Heart left ventricle (tissue), 16 donors: ENCODE data around the gene DBN1. TPM values are rescaled to one million over a fixed set of nuclear protein-coding genes. Genes with fewer than 3 reads are reported as not detected.

Experiments used
- ATAC-seq, 4 donors: fragments of 200-7000 bp; cut with Tn5 transposase; one replicate each; pipeline ENCODE4 v1.9.1; 2020 to 2022; ENCODE audit warnings: moderate library complexity in 4 of 4, mild to moderate bottlenecking in 3 of 4, moderate number of reproducible peaks in 1 of 4
- DNase-seq, 5 donors: peaks; one replicate each; pipeline ENCODE4 v3.0.0-alpha.2; 2020
- H3K27ac ChIP-seq, 12 donors: fragments of 200-600 bp; sonication (generic) in 4 of 12; one replicate each; pipeline versions ENCODE4 v1.5.0 to v1.8.0; 2016 to 2022; ENCODE audit warnings: mild to moderate bottlenecking in 2 of 12
- H3K27me3 ChIP-seq, 9 donors: fragments of 200-600 bp; sonication (generic) in 2 of 9; one replicate each; pipeline versions ENCODE4 v1.5.1 to v1.8.0; 2016 to 2022; ENCODE audit warnings: mild to moderate bottlenecking in 3 of 9
- H3K36me3 ChIP-seq, 9 donors: fragments of 200-600 bp; sonication (generic) in 2 of 9; one replicate each; pipeline versions ENCODE4 v1.5.0 to v1.8.0; 2018 to 2022; ENCODE audit warnings: mild to moderate bottlenecking in 2 of 9
- H3K4me1 ChIP-seq, 12 donors: fragments of 200-600 bp; sonication (generic) in 4 of 12; one replicate each; pipeline versions ENCODE4 v1.5.0 to v1.8.0; 2016 to 2022; ENCODE audit warnings: mild to moderate bottlenecking in 3 of 12
- H3K4me3 ChIP-seq, 12 donors: fragments of 200-600 bp; sonication (generic) in 4 of 12; one replicate each; pipeline versions ENCODE4 v1.5.0 to v1.8.0; 2017 to 2022; ENCODE audit warnings: mild to moderate bottlenecking in 9 of 12, moderate library complexity in 4 of 12
- H3K9me3 ChIP-seq, 12 donors: fragments of 200-600 bp; sonication (generic) in 4 of 12; one replicate each; pipeline versions ENCODE4 v1.5.0 to v1.8.0; 2016 to 2022; ENCODE audit warnings: mild to moderate bottlenecking in 1 of 12
- POLR2A ChIP-seq, 2 donors: fragments of 450-650 bp; IDR thresholded peaks; one replicate each; pipeline ENCODE4 v1.6.1; 2017; ENCODE audit warnings: antibody characterized with exemption in 2 of 2, mild to moderate bottlenecking in 2 of 2, moderate library complexity in 2 of 2
- WGBS, 4 donors: extraction: QIAGEN DNeasy Blood & Tissue Kit in 2 of 4; methylation state at CpG; one replicate each; pipeline versions ENCODE4 v1.1.5 to v1.1.7; 2013 to 2018; 5-methylcytosine and 5-hydroxymethylcytosine counted together
- intact Hi-C, 10 donors: fragments of 100-400 bp; cut with DNase I; formaldehyde crosslinking; loops; one replicate each; pipeline versions ENCODE4 v1.11.1 to v1.14.2; 2022
- polyA plus RNA-seq, 2 donors: library from polyadenylated mRNA; stranded (reverse); fragments of 200-250 nt; gene quantifications; one replicate each; pipeline ENCODE4 v1.2.3, GENCODE V29; 2013
- total RNA-seq, 9 donors: library from RNA; depleted of rRNA in 2 of 9; stranded (reverse); fragments of >200 nt in 2 of 9; fragmentation: NEBNext Ultra II Directional in 3 of 9; extraction: Animal tissue kit (Norgen Biotek cat#: 25700) in 3 of 9; gene quantifications; one replicate each; pipeline versions ENCODE4 v1.1.0 to v1.2.4, GENCODE V29; 2016 to 2023
- TF ChIP-seq, protein P1 (sequence below), 12 donors: fragments of 200-600 bp; sonication (generic) in 4 of 12; IDR thresholded peaks; one replicate each; pipeline versions ENCODE4 v1.5.0 to v1.8.0; 2018 to 2022; ENCODE audit warnings: antibody characterized with exemption in 12 of 12, mild to moderate bottlenecking in 5 of 12
- donor health status: ischemic (EF 13 %, LVEDD 7.1; RV severe dilation, severe dysfunction).
- donor health status: healthy with polysubstance abuse.
- donor health status: DM: no; HTN: yes; CAD: no.
- donor health status: DM: no; HTN: no; CAD: no.
- donor health status: ischemic (EF 25% LVEDD 6.9; RV normal size, moderate dysfunction).
- donor health status: ischemic (EF 25% LVEDD 5.7; RV mildly dilated, moderate dysfunction).
- donor health status: healthy.
- donor health status: DM: yes; HTN: yes; CAD: no.
- donor health status: ischemic (EF 35%, LVEDD 5.7; RV mildly dilated, moderate dysfunction).
- donor health status: nonischemic (EF 11% LVEDD 7.7; RV severe dilation, severe dysfunction).
- donor health status: DM: yes; HTN: yes; CAD: no.
- donor health status: PGD.
- donor health status: ischemic (EF 29% LVEDD 5.4; RV normal size, mild dysfunction).
- donor health status: nonischemic (EF 23%, LVEDD 6.1; RV moderate dilation, normal function).

Gene DBN1
- total and polyA plus RNA-seq, 11 donors = 12.3 to 60.7 (median 23.3) TPM

DNA sequence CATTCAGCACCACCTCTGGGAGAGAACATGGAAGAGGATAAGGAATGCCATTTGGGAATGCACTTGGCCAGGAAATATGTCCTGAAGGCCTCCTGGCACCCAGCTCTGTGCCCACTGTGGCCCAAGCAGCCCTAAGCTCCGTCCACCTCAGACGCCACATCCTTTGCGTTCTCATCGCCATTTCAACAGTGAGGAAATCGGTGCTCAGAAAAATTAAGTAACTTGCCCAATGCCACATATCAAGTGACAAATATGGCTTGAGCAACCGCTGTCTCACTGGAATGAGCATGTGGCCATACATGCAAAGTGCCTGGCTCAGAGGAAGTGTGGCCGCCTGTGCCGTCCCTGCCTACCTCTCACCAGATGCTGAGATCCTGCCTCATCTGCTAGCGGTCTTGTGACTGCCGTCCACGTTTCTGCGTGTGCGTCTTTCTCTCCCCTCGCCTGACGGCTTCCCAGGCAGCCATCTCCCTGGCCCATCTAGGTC, 37.2 kb upstream of the DBN1 start:
- Histone ChIP-seq H3K9me3 (no peaks in the 10 kb centered on the region), H3K27me3 (no peaks in the 10 kb centered on the region), H3K36me3 (peaks cover 7 to 55% (median 47%) of the 10 kb centered on the region in 9 donors), H3K27ac (peak overlapping the region in 2 of 12 donors; percentile 43 to 93), H3K4me1 (peaks cover 0 to 37% (median 5%) of the 10 kb centered on the region in 12 donors), H3K4me3 (peak overlapping the region in 1 of 12 donors; percentile 71)
- WGBS, 4 donors = 85 to 92% (median 90%) methylated on average over 15 of the region's 15 CpGs
- intact Hi-C loops = loop anchor here in 2 of 10 donors (10.0 kb wide), 1 partner anchor 84 kb away; the partner anchor contains the start of gene TMED9 (in 2 of the 2)
- peak in 2 of 4 donors; percentile 8 to 29 for ATAC-seq
- TF ChIP-seq, protein P1, sequence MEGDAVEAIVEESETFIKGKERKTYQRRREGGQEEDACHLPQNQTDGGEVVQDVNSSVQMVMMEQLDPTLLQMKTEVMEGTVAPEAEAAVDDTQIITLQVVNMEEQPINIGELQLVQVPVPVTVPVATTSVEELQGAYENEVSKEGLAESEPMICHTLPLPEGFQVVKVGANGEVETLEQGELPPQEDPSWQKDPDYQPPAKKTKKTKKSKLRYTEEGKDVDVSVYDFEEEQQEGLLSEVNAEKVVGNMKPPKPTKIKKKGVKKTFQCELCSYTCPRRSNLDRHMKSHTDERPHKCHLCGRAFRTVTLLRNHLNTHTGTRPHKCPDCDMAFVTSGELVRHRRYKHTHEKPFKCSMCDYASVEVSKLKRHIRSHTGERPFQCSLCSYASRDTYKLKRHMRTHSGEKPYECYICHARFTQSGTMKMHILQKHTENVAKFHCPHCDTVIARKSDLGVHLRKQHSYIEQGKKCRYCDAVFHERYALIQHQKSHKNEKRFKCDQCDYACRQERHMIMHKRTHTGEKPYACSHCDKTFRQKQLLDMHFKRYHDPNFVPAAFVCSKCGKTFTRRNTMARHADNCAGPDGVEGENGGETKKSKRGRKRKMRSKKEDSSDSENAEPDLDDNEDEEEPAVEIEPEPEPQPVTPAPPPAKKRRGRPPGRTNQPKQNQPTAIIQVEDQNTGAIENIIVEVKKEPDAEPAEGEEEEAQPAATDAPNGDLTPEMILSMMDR (IDR thresholded peaks at IDR 0.05) = no peak
- no peak for DNase-seq

DNA sequence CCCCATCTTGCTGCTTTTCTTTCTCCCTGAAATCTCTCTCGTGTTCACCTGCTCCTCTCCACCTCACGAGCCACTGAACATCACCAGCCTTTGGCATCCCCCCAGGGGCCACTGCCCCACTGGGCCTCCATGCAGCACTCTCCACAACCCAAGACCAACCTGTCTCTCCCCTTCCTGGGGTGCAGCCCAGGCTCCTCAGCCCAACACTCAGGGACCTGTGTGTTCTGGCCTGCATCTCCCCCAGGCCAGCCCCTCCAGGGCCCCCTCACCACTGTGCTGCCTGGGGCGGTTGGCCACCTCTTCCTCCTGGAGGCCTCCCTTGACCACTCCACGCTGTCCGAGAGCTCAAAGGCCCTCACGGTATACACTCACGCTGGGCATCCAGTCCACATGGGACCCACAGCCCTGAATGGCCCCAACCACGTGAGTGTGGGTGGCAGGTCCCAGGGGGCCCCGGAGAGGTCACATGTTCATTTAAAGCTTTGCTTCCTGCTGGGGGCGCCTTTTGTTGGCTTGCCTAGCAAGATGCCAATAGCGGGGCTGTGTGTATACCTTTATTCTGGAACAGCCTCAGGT, 36.6 kb upstream of the DBN1 start:
- TF ChIP-seq POLR2A (IDR thresholded peaks at IDR 0.05) = no peak
- TF ChIP-seq, protein P1 (IDR thresholded peaks at IDR 0.05) = no peak
- peak overlapping the region in 4 of 12 donors; percentile 14 to 93 (median 50) for H3K27ac ChIP-seq
- H3K27me3 ChIP-seq = no peaks in the 10 kb centered on the region
- no peak for DNase-seq
- no peaks in the 10 kb centered on the region for H3K9me3 ChIP-seq
- peak overlapping the region in 5 of 12 donors; percentile 35 to 71 (median 48) for H3K4me3 ChIP-seq
- no peak for ATAC-seq
- H3K36me3 ChIP-seq = peaks cover 7 to 50% (median 42%) of the 10 kb centered on the region in 9 donors
- peaks cover 0 to 32% (median 0%) of the 10 kb centered on the region in 12 donors for H3K4me1 ChIP-seq
- intact Hi-C loops = loop anchor here in 3 of 10 donors (10.0 kb wide), 2 partner anchors 85 to 195 kb away; partner anchors contain the start of genes TMED9 (in 2 of the 3) and MXD3 (in 1 of the 3)
- WGBS, 4 donors = 69 to 75% (median 75%) methylated on average over 7 to 11 of the region's 11 CpGs

DNA sequence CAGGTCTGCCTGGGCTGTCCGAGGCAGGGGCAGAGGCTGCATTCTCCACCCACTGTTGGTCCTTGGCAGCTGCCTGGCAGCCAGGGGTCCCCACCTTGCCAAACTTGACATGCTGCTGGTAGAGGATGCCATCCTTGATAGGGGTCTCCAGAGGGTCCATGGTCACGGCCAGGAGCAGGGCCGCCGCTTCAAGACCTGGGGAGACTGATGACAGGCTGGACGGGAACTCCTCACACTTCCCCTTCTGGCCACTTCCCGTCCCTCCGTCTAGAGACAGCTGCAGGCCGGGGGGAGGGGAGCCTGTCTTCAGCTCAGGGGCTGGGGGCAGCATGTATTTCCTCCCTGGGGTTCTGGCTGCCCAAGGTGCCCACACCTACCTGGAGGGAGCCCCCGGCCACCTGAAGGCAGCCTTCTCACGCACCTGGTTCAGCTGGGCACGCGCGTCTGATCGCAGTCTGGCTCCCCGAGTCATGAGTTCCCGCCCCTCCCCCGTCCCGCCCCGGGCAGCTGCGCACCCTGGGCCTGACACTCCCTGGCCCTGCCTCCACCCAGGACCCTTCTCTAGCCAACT, 36.0 kb upstream of the DBN1 start, which contains the start of gene DOK3:
Gene DOK3, minus strand, starts transcription at position 446 of the 571 bp plus-strand sequence. Its CDS starts 286 bp downstream, at position 160.
- peak; percentile 29 to 66 (median 46) for ATAC-seq
- DNase-seq = peak in 2 of 5 donors; percentile 69 to 80
- H3K27me3 ChIP-seq = no peaks in the 10 kb centered on the region
- intact Hi-C loops = loop anchor here in 1 of 10 donors (10.0 kb wide), 1 partner anchor 195 kb away; the partner anchor contains the start of gene MXD3
- H3K9me3 ChIP-seq = no peaks in the 10 kb centered on the region
- H3K4me1 ChIP-seq = peaks cover 0 to 27% (median 0%) of the 10 kb centered on the region in 12 donors
- 26 to 43% (median 31%) methylated on average over 20 of the region's 20 CpGs for WGBS, 4 donors
- peak within 1 kb of the TSS in 9 of 12 donors; percentile 11 to 71 (median 39) for H3K4me3 ChIP-seq
- H3K27ac ChIP-seq = peak within 1 kb of the TSS in 7 of 12 donors; percentile 33 to 93 (median 48)
- peaks cover 7 to 49% (median 38%) of the 10 kb centered on the region in 9 donors for H3K36me3 ChIP-seq
- TF ChIP-seq POLR2A (IDR thresholded peaks at IDR 0.05) = no peak
- TF ChIP-seq, protein P1 (IDR thresholded peaks at IDR 0.05) = no peak

GRCh38 chr5:177508837-177509236, 35.4 kb upstream of the DBN1 start:
- H3K36me3 ChIP-seq = peaks cover 7 to 49% (median 32%) of the 10 kb centered on the region in 9 donors

More at GRCh38 chr5:177508837-177509236, 35.4 kb upstream of the DBN1 start:
- 45 to 68% (median 57%) methylated on average over 6 to 8 of the region's 8 CpGs for WGBS, 4 donors
- intact Hi-C loops = loop anchor here in 1 of 10 donors (10.0 kb wide), 1 partner anchor 194 kb away; the partner anchor contains the start of gene MXD3
- peaks cover 0 to 25% (median 0%) of the 10 kb centered on the region in 12 donors for H3K4me1 ChIP-seq
- TF ChIP-seq, protein P1 (IDR thresholded peaks at IDR 0.05) = no peak
- TF ChIP-seq POLR2A (IDR thresholded peaks at IDR 0.05) = no peak
- H3K27me3 ChIP-seq = no peaks in the 10 kb centered on the region
- peak overlapping the region in 7 of 12 donors; percentile 33 to 93 (median 48) for H3K27ac ChIP-seq
- no peak for ATAC-seq
- no peak for DNase-seq
- no peaks in the 10 kb centered on the region for H3K9me3 ChIP-seq
- H3K4me3 ChIP-seq = peak overlapping the region in 9 of 12 donors; percentile 11 to 71 (median 39)
